Measurements from ENCODE around the gene RTN4R.

DNA sequence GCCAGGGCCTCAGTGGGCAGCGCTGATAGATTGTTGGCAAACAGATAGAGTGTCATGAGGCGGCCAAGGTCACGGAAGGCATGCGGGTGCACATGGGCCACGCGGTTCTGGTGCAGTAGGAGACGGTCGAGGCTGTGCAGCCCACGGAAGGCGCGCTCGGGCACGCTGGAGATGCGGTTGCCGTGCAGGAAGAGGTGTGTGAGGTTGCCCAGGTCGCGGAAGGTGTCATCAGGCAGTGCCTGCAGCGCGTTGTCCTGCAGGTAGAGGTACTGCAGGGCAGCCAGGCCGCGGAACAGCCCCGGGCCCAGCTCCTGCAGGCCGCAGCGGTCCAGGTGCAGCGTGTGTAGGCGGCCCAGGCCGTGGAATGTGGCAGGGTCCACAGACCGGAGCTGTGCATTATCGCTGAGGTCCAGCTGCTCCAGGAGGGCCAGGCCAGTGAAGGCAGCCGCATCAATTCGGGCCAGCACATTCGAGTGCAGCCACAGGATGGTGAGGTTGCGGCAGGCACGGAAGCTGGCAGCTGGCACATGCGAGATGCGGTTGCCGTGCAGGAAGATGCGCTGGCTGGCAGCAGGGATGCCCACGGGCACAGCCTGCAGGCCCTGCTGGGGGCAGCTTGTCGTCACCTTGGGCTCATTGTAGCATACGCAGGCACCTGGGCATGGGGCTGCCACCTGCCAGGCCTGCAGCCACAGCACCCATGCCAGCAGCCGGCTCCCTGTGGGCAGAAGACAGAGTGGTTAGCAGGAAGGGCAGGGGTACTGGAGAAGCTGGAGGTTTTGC is 25.5 kb downstream of the RTN4R start:
- TF ChIP-seq CTCF (IDR thresholded peaks at IDR 0.05 in 4 of 5, conservative IDR thresholded peaks at IDR 0.05 in 1 of 5) = no peak
- TF ChIP-seq POLR2A (IDR thresholded peaks at IDR 0.05) = no peak
